Loucy (cell line): ENCODE results near the gene ZNF423.

ENCODE experiments used
- CTCF ChIP-seq: fragments of 200-600 bp; sonication (generic); conservative IDR thresholded peaks from 2 replicates; pipeline ENCODE4 v1.5.1; 2014; ENCODE audit warnings: mild to moderate bottlenecking, antibody characterized with exemption, low read length
- EZH2phosphoT487 ChIP-seq: fragments of 200-600 bp; IDR thresholded peaks from 2 replicates; pipeline ENCODE4 v1.6.1; 2018; ENCODE audit warnings: antibody characterized with exemption, mild to moderate bottlenecking, moderate library complexity, borderline replicate concordance

- no peak; the same call in 1 of the 2 replicates for TF ChIP-seq CTCF
- no peak for TF ChIP-seq EZH2phosphoT487
These were observed 392.9 kb downstream of the ZNF423 start for GRCh38 chr16:49462989-49463371.
